Islet of Langerhans (tissue), 1 donor: ENCODE data around the gene DMRTB1.

Source experiments
- FAIRE-seq: peaks from one replicate; lab custom pipeline; 2011; peaks lifted over from hg19 to GRCh38; lab: Jason Lieb, UNC

DMRTB1 gene

DNA sequence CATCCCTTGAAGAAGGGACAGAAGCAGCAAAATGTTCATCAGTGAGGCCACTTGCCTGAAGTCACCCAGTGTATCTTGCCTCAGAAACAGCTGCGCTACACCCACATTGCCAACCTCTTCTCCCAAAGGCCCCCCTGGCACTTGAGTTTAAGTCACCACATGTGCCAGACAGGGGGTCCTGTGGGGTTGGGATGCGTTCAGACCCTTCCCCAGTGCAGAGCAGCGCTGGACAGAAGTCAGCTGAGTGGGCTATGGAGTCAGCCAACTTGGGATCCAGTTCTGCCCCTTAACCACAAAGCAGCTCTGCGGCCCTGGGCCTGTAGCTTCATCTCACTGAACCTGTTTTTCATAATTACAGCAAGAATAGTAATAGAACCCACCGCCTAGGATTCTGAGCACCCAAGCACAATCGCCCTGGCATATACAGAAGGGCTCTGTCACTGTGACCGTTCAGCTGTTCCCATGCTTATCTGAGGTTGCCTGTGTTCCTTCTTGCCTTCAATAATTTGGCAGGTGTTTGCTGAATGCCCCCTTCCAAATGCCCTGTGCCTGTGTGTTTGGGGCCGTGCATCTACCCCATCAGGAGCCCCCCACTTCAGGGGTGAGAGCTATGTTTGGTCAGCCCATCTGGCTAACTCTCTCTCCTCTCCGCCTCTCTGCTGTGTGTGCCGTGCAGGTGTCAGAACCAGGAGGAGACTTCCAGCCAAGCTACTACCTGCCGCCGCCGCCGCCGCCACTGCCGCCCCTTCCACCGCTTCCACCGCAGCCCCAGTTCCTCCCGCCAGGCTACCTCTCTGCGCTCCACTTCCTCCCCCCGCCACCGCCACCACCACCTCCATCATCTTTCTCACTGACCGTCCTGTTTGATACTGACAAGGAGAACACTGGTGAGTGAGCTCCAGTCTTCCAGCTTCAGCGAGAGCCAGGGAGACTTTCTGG lies 5.0 kb downstream of the DMRTB1 start:
- FAIRE-seq: no peak

DNA sequence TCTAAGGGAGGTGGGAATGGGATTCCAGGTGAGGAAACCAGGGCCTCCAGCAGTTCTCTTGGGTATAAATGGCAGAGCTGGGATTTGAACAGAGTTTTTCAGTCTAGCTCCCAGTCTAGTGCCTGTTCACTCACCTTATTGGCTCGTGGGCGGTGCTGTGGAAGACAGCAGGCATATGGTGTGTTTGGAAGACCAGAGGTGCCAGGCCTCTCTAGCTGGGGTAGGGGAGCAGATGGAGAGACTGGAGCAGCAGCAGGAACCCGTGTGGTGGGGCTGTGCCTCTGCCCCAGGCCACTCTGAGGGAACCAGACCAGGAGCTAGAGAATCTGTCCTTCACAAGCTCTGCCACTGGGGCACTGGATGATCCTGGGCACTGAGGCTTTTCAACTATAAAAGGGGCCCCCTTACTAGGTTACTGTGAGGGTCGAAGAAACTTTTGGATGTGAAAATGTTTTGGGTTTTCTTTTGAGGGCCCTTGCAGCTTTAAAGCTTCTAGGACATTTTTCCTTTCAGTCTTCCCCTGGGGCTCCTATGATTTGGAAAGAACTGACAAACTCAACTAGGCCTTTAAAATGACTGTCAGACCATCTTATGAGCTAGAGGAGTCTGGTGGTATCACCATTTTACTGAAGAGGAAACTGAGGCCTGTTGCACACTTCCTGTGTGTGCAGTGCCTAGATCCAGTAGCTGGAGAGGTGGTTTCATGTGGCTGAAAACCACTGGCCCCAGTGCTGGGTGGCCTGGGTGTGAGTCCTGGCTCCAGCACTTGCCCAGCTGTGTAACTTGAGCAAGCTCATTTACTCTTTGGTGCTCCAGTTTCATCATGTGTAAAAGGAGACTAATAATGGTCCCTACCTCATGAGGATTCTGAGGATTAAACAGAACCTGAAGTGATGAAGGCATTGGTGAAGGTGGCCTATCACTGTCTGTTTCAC lies 6.1 kb downstream of the DMRTB1 start:
- no peak for FAIRE-seq

DNA sequence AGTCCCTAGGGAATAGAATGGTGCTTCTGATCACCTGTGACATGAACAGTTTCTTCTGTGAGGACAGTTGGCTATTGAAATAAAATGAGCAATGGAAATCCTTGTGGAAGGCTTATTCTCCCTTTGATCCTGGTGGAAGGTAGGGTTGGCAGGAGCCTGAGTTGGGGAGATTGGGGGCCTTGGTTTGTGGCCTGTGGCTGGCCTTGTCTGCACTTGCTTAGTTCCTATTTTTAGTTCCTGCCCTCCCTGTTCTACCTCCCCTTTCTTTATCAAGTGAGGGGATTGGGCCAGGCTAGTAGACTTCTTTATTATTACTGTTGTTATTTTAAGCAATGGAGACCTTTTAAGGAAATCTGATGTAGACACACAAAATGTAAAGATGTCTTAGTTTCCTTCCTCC lies 8.2 kb downstream of the DMRTB1 start:
- no peak for FAIRE-seq

DNA sequence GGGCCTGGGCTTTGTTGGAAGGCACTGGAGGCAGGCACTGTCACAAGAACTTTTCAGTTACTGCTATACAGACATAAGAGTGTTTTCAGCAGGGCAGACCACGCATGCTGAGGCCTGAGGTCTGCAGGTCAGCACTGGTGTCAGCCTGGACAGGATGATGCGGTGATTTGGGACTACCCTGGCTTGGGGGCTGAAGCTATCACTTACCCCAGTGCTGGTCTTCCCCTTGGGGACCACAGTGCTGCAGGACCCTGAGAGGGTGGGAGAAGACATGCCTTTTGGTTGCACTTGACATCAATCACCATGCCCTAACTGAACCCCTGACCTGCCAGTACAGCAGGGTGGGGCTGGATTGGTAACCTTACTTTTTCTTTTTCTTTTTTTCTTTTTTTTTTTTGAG lies 9.2 kb downstream of the DMRTB1 start:
- no peak for FAIRE-seq

DNA sequence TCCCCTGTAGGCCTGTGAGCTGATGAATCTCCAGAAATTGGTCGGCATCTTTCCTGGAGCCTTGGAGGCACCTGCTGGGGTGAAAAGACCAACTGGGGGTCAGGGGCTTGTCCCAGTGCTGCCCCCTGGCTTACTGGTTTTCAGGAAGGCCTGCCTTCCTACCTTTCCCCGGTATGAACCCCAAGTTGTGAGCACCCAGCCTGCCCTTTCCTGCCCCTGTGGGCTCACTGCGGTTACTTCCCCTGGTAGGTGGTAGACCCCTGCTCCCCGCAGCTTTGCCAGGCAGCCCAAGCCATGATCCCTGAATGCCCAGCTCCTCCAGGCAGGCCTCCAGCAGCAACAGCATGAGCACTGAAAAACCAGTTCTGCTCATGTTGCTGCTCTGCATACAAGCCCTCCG lies 10.2 kb downstream of the DMRTB1 start:
- FAIRE-seq: no peak

DNA sequence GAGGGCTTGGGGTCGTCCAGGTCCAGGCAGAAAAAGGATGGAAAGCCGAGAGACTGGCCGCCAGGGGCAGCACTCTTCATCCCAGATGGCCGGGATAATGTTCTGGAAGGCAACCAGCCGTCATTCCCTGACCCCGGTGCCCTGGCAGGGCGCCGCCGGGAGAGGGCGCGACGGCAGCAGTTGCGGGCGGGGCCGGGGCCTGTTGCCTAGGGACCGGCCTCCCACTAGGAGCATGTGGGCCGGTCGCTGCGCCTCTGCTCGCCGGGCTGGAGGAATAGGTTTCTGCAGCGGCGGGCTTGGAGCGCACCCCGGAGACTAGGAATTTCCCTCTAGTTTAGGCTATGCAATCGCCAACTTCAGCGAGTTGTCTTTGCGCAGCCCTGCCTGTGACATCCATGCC lies 11.0 kb downstream of the DMRTB1 start:
- no peak for FAIRE-seq

DNA sequence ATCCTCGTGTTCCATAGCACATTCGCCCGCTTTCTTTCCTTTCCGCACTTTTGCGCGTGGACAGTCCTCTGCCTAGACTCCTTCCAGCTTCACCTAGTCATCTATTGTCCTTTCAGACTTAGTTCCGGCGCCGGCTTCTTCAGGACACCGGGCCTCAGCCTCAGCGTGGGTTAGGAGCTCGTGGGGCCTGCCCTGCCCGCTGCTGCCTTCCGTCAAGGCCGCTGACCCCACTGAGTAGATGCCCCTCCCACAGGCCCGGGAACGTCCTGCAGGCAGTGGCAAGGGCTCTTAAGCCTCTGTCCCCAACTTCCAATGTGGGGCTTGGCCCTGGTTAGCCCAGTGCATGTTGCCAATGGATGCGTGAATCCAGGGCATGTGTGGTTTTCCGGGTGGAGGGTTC lies 11.4 kb downstream of the DMRTB1 start:
- no peak for FAIRE-seq

DNA sequence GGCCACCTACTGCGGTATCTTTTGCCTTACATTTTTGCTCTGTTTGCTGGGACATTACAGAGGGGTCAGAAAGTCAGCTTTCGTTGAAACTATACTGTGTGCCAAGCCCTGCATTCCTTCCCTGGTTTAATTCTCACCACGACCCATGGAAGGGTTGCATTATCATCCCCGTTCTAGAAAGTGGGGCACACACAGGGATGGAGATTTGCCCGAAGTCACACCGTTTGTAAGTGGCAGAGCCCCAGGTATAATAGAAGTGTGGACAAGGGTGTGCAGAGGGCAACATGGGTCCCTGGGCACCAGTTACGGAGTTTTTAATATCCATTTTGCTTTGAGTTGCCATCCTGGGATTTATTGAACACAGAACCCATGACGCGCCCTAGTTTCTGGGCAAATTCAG lies 11.8 kb downstream of the DMRTB1 start:
- FAIRE-seq: no peak

DNA sequence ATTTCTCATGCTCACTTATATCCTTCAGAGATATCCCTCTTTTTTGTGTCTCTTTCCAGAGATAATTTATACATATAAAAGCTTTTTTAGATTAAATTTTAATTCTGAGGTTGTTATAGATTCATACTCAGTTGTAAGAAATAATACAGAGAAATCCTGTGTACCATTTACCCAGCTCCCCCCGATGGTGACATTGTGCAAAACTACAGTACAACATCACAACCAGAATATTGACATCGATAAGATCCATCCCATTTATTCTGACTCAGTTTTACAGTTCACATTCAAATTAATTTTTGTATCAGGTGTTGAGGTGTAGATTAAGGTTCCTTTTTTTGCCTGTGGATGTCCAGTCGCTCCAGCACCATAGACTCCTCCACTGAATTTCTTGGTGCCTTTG lies 14.3 kb downstream of the DMRTB1 start:
- no peak for FAIRE-seq

DNA sequence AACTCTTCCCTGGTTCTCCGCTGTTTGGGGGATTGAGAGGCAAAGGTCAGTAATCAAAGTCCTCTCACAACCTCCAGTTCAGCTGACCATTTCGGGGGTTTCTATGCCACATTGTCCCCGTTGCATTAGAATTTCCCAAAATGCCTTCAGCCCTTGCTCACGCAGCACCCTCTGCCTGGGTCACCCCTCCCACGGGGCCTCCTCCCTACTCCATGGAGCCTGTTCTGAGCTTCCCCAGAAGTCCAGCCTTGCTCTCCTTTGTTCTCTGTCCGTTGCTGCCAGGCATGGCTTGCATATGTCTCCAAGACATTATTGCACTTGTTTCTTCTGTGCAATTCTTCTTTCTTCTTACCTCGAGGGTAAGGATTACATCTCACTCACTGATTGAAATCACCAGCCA lies 16.5 kb downstream of the DMRTB1 start:
- no peak for FAIRE-seq

DNA sequence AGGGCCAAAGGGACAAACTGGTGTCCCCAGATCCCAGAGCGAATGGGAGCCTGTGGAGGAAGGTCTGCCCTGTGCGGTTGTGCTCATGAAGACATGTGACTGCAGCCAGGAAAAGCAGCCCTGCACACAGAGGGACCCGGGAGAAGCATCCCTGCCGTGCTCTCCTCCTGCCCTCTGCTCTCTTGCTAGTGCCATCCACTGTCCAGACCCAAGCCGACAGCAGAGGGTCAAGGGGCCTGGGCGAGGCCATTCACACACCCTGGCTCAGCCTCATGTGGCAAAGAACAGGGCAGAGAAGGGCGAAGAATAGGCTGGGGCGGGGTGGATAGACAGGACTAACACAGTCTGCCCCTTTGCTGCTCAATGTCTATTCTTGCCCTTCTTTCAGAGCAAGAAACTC lies 17.4 kb downstream of the DMRTB1 start:
- no peak for FAIRE-seq

DNA sequence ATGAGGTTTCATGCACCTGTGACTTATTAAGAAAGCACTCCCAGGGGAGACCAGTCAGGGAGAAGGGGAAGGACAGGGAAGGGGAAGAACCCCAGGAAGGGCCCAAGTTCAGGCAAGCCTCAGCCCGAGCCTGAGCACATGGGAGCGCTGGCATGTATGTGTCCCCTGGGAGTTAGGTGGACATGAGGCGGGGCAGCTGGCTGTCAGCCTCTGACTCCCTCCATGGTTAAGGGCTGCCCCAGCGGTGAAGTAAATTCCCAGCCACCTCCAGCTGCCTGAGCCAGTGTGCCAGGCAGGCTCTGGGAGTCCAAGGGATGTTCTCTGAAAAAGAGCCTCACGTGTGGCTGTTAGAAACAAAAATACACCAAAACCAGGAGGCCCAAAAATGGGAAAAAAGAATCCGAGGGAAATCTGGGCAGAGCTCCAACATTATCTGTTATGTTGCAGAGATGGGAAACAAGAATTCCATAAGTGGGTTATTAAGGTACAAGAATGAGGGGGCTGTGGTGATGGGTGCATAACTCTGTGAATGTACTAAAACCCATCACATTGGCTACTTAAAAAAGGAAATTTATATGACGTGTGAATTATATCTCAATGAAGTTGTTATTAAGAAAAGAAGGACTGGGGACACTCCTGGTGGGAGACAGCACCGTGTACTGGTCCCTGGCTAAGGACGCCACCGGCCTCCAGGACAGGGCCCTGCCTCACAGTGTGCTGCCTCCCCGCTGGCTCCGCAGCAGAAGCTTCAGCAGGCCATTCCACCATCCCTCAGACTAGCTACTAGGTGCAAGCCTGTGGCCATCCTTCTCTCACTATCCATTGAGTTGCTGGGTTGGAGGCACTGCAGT lies 18.7 kb downstream of the DMRTB1 start:
- FAIRE-seq: no peak

DNA sequence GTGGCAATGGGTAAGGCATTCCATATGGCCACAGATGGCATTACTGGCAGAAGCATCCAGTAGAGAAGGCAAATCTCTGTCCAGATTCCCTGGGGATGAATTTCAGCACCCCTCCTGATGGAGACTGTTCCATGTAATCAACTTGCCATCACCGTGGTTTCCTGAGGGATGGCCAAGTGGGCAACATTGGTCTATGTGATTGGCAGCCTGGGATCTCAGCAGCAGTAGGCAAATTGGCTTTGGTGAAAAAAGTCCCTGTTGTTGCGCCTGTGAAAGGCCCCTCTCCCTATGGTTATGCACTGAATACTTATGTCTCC lies 19.3 kb downstream of the DMRTB1 start:
- FAIRE-seq: no peak

DNA sequence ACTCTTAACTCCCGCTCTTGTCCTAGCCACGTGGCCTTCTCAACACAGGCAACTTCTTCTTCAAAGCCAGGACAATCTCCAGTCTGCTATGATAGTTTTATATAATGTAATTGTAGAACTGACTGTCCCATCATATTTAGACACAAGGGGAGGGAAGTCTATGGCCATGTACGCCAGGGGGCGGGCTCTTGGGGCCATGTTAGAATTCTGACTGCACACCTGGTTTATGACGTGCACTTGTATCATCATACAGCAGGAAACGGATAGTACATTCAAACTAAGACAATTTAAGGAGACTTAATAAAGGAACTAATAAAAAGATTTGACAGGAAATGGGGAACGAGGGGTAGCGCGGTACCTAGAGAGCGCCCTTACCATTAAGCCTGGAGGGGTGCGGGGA lies 21.5 kb downstream of the DMRTB1 start:
- FAIRE-seq: no peak

DNA sequence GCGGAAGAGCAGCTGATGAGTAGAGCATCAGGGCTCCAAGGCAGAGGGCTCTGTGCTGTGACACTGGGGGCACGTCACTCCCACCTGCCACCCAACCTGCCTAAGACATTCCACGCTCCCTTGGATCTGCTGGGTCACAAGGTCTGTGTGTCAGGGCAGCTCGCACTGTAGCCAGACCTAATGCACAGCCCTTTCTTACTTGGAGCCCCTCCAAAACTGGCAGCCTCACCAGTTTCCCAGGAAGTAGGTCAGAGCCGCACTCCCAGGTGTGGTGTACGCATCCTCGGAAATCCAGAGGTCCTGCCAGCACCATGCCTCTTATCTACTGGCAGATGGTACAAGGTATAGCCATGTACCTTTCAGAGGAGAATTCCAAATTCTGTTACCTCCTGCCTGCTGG lies 22.3 kb downstream of the DMRTB1 start:
- no peak for FAIRE-seq

DNA sequence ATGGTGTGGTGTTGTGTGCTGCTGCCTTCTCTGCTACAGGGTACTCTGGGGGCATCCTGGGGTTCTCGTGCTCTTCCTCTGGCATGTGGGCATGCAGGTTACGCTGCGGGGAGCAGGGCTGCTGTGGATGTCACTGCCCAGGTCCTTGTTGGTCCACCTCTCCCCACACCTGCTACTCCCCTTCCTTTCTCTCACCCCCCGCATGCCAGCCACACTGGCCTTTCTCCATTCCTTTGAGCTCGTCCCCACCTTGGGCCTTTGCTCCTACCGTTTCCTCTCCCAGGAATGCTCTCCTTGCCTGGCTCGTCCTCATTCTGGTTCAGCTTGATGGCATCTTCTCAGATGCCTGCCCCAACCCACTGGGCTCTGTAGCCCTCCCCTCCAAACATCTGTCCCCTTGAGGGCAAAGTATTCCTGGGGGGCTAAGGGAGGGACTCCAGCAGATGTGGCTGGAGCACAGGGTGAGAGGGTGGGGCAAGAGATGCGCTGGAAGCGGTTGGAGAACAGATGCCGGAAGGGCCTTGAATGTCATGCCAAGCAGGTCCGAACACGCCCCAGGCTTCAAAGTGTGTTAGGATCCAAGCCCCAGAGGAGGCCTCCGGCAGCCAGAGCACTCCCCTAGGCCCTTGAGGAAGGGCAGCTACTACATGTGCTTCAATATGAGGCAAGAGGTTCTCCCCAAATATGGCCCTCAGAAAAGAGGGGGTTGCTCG lies 23.4 kb downstream of the DMRTB1 start:
- no peak for FAIRE-seq

DNA sequence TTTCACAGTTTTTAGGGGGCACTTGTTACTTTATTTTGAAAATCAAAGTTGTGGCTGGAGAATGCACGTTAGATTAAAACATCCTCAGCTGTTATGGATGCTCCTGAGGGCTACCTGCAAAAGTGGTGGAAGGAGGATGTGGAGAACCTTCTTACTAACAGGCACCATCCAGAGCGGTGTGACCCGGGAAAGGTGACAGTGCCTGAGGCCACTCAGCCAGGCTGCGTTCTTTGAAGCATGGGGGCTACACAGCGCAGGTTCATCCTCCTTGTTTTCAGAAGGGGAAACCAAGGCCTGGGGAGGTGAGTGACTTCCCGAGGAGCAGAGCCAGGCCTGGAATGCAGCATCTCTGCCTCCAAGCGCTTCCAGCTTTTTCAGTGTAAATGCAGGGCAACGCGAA lies 24.0 kb downstream of the DMRTB1 start:
- FAIRE-seq: no peak

DNA sequence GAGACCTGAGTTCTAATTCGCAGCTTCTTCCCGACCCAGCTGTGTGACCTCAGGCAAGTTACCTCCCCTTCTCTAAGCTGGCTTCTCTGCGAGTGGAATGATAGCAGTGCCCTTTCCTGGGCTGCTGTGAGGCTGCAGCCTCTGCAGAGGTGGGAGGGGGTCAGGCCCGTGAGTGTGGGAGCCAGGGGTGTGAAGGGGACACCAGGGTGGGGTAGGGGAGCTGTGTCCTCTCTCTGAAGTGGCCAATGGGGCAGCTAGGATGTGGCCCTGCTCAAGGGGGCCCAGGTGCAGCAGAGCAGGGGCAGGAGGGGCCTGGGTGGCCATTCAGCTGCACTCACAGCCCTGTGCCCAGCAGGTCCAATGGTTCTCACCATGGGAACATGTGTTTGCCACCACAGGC lies 24.5 kb downstream of the DMRTB1 start:
- no peak for FAIRE-seq

DNA sequence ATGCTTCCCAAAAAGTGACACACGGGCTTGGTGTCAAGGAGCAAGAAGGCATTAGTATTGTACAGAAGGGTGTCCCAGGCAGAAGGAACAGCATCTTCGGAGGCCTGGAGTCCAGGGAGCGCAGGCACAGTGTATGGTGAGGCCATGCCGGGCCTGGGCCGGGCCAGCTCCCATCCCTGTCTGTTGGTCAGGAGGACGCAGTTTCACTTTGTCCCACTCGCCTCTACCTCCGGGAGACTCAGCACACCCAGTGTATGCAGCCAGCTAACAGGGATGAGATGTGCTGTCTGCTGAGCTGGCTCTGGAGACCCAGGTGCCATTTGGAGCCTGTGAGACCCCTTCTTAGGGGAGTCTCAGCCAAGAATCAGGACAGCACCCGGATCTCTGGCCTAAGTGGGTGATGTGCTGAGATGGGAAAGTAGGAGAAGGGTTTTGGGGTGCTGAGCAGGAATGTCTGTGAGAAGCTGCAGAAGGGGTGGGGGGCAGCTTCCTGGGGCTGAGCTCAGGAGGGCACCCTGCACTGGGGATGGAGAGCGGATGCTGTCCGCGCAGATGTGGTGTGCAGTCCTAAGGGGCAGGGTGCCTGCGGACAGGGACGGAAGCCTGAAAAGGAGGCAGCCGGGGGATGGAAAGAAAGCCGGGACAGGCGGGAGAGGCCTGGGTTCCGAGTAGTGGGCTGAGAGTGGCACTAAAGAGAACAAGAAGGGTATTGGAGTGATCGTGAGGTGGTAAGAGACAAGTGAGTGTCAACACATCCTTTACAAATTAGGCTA lies 25.7 kb downstream of the DMRTB1 start:
- FAIRE-seq: no peak

DNA sequence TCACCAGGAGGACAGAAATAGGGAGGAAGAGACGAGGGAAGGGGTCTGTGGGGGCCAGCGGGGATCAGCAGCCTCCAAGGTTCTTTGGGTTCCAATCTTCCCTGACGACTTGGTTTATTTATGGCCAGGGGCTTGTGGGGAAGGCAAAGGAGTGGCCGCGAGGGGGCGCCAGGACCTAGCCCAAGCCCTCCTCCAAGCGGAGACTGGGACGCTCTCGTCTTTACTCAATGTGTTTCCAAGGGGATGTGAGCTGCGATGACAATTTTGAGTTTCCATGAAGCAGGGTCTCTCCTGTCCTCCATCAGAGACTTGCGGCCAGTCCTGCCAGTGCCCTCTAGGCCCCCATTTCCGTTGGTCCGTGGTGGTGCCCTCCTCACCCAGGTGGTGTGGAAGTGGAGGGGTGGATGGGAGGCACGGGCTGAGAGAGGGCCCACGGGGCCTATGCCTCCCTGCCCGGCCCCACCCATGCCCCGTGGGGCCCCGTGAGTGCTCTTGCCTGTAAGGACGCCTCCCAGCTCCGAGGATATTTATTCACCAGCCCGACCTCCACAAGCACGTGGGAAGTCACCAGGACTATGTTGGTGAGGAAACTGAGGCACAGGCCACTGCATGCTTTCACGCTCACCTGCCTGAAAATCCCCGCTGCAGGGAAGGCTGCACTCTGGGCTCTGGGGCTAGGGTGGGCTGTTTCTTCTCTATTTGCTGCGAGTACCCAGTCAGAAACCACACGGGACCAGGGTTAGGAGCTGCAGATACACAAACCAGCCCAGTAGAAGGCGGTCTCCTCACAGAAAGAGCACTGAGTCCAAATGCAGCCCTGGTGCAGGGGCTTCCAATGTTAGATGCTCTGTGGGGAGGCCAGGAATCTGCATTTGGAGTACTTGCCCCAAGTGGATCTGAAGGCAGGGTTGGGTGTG lies 26.5 kb downstream of the DMRTB1 start:
- no peak for FAIRE-seq
